Right lobe of liver (tissue), 6 donors: ENCODE measurements around the gene AGL. TPM values are rescaled to one million over a fixed set of nuclear protein-coding genes. Genes with fewer than 3 reads are reported as not detected.
"Not testable (repeated sequence)": the region's sequence is repeated elsewhere in the genome, so short reads cannot be mapped to it uniquely, and the experiment has no call there.

Experiments
- ATAC-seq, 4 donors: fragments of 200-7000 bp; cut with Tn5 transposase; one replicate each; pipeline ENCODE4 v1.9.1; 2020; ENCODE audit warnings: mild to moderate bottlenecking in 4 of 4, moderate library complexity in 4 of 4
- DNase-seq, 3 donors: peaks; one replicate each; pipeline ENCODE4 v3.0.0-alpha.2; 2020
- H3K27ac ChIP-seq, 3 donors: fragments of 200-600 bp; one replicate each; pipeline ENCODE4 v1.8.0; 2022
- H3K27me3 ChIP-seq, 2 donors: fragments of 200-600 bp; one replicate each; pipeline ENCODE4 v1.8.0; 2022
- H3K36me3 ChIP-seq, 4 donors: fragments of 200-600 bp; sonication (generic) in 1 of 4; one replicate each; pipeline versions ENCODE4 v1.5.1 to v1.8.0; 2017 to 2022; ENCODE audit warnings: control low read depth in 1 of 4
- H3K4me1 ChIP-seq, 4 donors: fragments of 200-600 bp; sonication (generic) in 1 of 4; one replicate each; pipeline versions ENCODE4 v1.5.1 to v1.8.0; 2017 to 2022; ENCODE audit warnings: control low read depth in 1 of 4
- H3K4me3 ChIP-seq, 3 donors: fragments of 200-600 bp; one replicate each; pipeline ENCODE4 v1.8.0; 2022
- H3K9me3 ChIP-seq, 4 donors: fragments of 200-600 bp; sonication (generic) in 1 of 4; one replicate each; pipeline versions ENCODE4 v1.5.1 to v1.8.0; 2017 to 2022; ENCODE audit warnings: control low read depth in 1 of 4
- POLR2A ChIP-seq: fragments of 450-650 bp; IDR thresholded peaks from one replicate; pipeline ENCODE4 v1.6.1; 2017; ENCODE audit warnings: antibody characterized with exemption, mild to moderate bottlenecking
- WGBS: methylation state at CpG from one replicate; pipeline ENCODE4 v1.1.6; 2018; ENCODE audit warnings: low coverage, low lambda C conversion rate; ENCODE audit not compliant: insufficient coverage; ENCODE audit errors: missing lambda C conversion rate; 5-methylcytosine and 5-hydroxymethylcytosine counted together
- intact Hi-C, 2 donors: fragments of 100-400 bp; cut with DNase I; formaldehyde crosslinking; loops; one replicate each; pipeline versions ENCODE4 v1.11.2 to v1.14.1; 2022
- total RNA-seq, 6 experiments: library from RNA; depleted of rRNA in 2 of 6; stranded (reverse); fragments of >200 nt in 2 of 6; fragmentation: NEBNext Ultra II Directional in 3 of 6; extraction: Animal tissue kit (Norgen Biotek cat#: 25700) in 3 of 6; gene quantifications; one replicate each; pipeline versions ENCODE4 v1.1.0 to v1.2.4, GENCODE V29; 2016 to 2023
- TF ChIP-seq, protein P1 (sequence below), 4 donors: fragments of 200-600 bp in 3 of 4; fragments of 450-650 bp in 1 of 4; IDR thresholded peaks; one replicate each; pipeline versions ENCODE4 v1.5.1 to v1.8.0; 2016 to 2022; ENCODE audit warnings: antibody characterized with exemption in 4 of 4, mild to moderate bottlenecking in 2 of 4
- donor health status: DM: no; HTN: yes; CAD: no.
- donor health status: DM: no; HTN: no; CAD: no.
- donor health status: DM: no; HTN: no; CAD: no.
- donor health status: DM: no; HTN: yes; CAD: no.
- donor health status: DM: no; HTN: yes; CAD: no.

AGL gene
- total RNA-seq, 6 experiments from 2014 or later, result 22.5 to 46.5 (median 33.5) TPM

DNA sequence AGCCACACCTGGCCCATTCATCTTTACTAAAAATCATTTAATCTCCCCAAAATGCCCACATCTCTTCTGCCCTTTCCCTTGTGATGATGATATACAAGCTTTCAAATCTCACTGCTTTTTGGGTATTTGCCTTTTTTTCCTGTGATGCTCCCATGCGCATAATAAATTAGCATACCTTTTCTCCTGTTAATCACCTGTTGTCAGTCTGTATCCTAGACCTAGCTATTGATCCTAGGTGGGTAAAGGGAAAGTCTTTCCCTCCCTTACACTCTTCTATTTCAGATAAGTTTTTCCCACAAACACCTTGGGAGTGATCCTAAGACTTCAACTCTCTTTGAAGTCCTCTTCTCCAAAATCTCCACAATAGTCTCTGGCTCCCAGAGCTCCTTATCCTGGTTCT lies 107.7 kb downstream of the AGL start:
- no peak for ATAC-seq
- 100% methylated on average over 1 of the region's 1 CpG for whole genome bisulfite sequencing
- no peaks in the 10 kb centered on the region for H3K27me3 ChIP-seq
- no peak overlapping the region for H3K4me3 ChIP-seq
- TF ChIP-seq POLR2A, result no peak
- TF ChIP-seq, protein P1, sequence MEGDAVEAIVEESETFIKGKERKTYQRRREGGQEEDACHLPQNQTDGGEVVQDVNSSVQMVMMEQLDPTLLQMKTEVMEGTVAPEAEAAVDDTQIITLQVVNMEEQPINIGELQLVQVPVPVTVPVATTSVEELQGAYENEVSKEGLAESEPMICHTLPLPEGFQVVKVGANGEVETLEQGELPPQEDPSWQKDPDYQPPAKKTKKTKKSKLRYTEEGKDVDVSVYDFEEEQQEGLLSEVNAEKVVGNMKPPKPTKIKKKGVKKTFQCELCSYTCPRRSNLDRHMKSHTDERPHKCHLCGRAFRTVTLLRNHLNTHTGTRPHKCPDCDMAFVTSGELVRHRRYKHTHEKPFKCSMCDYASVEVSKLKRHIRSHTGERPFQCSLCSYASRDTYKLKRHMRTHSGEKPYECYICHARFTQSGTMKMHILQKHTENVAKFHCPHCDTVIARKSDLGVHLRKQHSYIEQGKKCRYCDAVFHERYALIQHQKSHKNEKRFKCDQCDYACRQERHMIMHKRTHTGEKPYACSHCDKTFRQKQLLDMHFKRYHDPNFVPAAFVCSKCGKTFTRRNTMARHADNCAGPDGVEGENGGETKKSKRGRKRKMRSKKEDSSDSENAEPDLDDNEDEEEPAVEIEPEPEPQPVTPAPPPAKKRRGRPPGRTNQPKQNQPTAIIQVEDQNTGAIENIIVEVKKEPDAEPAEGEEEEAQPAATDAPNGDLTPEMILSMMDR (IDR thresholded peaks at IDR 0.05), result no peak
- intact Hi-C loops, result no loop called here
- DNase-seq, result no peak
- H3K9me3 ChIP-seq, result no peaks in the 10 kb centered on the region
- no peaks in the 10 kb centered on the region for H3K36me3 ChIP-seq
- no peaks in the 10 kb centered on the region for H3K4me1 ChIP-seq
- H3K27ac ChIP-seq, result no peak overlapping the region

GRCh38 chr1:99959189-99959705 lies 109.1 kb downstream of the AGL start:
- H3K4me1 ChIP-seq, intact Hi-C loops, DNase-seq, H3K27ac ChIP-seq, H3K4me3 ChIP-seq, H3K36me3 ChIP-seq, H3K9me3 ChIP-seq, ATAC-seq, H3K27me3 ChIP-seq: not testable (repeated sequence)
- WGBS, result 68% methylated on average over 7 of the region's 7 CpGs

- H3K27me3 ChIP-seq, H3K27ac ChIP-seq, H3K9me3 ChIP-seq, H3K4me1 ChIP-seq, ATAC-seq, H3K4me3 ChIP-seq, DNase-seq, H3K36me3 ChIP-seq, intact Hi-C loops: not testable (repeated sequence)
- 90% methylated on average over 5 of the region's 5 CpGs for WGBS
These were observed 110.1 kb downstream of the AGL start for GRCh38 chr1:99960260-99960659.

GRCh38 chr1:99963041-99963795 lies 113.1 kb downstream of the AGL start:
- no peaks in the 10 kb centered on the region for H3K27me3 ChIP-seq
- peaks cover 0 to 15% (median 6%) of the 10 kb centered on the region in 4 donors for H3K4me1 ChIP-seq
- no peaks in the 10 kb centered on the region for H3K36me3 ChIP-seq
- no peak for TF ChIP-seq POLR2A
- TF ChIP-seq, protein P1 (IDR thresholded peaks at IDR 0.05), result no peak
- DNase-seq (no peak), ATAC-seq (peak in 1 of 4 donors; percentile 63)
- intact Hi-C loops, result no loop called here
- H3K27ac ChIP-seq, result no peak overlapping the region
- no peak overlapping the region for H3K4me3 ChIP-seq
- H3K9me3 ChIP-seq, result no peaks in the 10 kb centered on the region

DNA sequence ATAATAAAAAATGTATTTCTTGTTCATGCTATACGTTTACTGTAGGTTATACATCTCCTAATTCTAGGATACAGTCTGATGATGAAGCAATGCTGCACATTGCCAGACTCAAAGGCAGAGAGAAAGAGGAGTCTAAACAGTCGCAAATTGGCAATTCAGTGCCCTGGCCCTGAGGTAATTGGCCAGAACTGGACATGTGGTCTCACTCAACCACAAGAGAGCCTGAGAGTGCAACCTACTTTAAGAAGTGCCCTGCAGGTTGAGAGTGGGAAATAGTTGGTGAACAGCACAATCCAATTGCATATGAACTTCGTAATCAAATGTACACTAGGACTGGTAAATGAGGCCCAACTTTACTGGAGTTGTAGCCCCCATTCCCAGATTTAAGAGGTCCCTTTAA lies 114.6 kb downstream of the AGL start:
- Histone ChIP-seq H3K4me3 (no peak overlapping the region), H3K4me1 (peaks cover 0 to 27% (median 10%) of the 10 kb centered on the region in 4 donors), H3K36me3 (no peaks in the 10 kb centered on the region), H3K27me3 (no peaks in the 10 kb centered on the region), H3K9me3 (no peaks in the 10 kb centered on the region), H3K27ac (no peak overlapping the region)
- TF ChIP-seq POLR2A, result no peak
- TF ChIP-seq, protein P1 (IDR thresholded peaks at IDR 0.05), result no peak
- intact Hi-C loops, result no loop called here
- WGBS, result 78% methylated on average over 3 of the region's 3 CpGs
- DNase-seq (no peak), ATAC-seq (no peak)
